GM12878 (cell line): Measurements from ENCODE around the gene ERCC2. TPM values are rescaled to one million over a fixed set of nuclear protein-coding genes. Genes with fewer than 3 reads are reported as not detected.

Source experiments
- CREB1 ChIP-seq: IDR thresholded peaks from 2 replicates; pipeline ENCODE4 v1.6.1; 2012; ENCODE audit warnings: low read depth, mild to moderate bottlenecking, inconsistent platforms
- HCFC1 ChIP-seq: fragments of 150-350 bp; IDR thresholded peaks from 2 replicates; pipeline ENCODE4 v1.6.1; 2014; ENCODE audit warnings: low read length
- HDGF ChIP-seq: fragments of 450-650 bp; IDR thresholded peaks from 2 replicates; pipeline ENCODE4 v1.6.1; 2016; ENCODE audit warnings: antibody characterized with exemption
- KLF5 ChIP-seq: fragments of 450-650 bp; IDR thresholded peaks from 2 replicates; pipeline ENCODE4 v1.6.1; 2014; ENCODE audit warnings: mild to moderate bottlenecking; ENCODE audit not compliant: partially characterized antibody
- NRF1 ChIP-seq: conservative IDR thresholded peaks from 2 replicates; pipeline ENCODE4 v1.6.1; 2011; ENCODE audit warnings: mild to moderate bottlenecking, low read depth, low read length, improper control_type of control experiment
- POLR2A ChIP-seq: IDR thresholded peaks from 2 replicates; pipeline ENCODE4 v1.6.1; 2011; ENCODE audit warnings: low read depth, mild to moderate bottlenecking, low read length
- RB1 ChIP-seq: fragments of 450-650 bp; formaldehyde crosslinking; IDR thresholded peaks from 2 replicates; pipeline ENCODE4 v1.6.1; 2017; ENCODE audit warnings: mild to moderate bottlenecking, borderline replicate concordance
- RFX5 ChIP-seq: IDR thresholded peaks from 2 replicates; pipeline ENCODE4 v1.6.1; 2011; ENCODE audit warnings: low read depth, low read length, improper control_type of control experiment
- RUNX3 ChIP-seq: IDR thresholded peaks from 2 replicates; pipeline ENCODE4 v1.6.1; 2012; ENCODE audit warnings: low read length, inconsistent platforms
- SMAD5 ChIP-seq: IDR thresholded peaks from 2 replicates; pipeline ENCODE4 v1.6.1; 2016; ENCODE audit warnings: antibody characterized with exemption, low read depth
- SMC3 ChIP-seq: IDR thresholded peaks from 2 replicates; pipeline ENCODE4 v1.6.1; 2011; ENCODE audit warnings: low read length, improper control_type of control experiment, borderline replicate concordance
- SP1 ChIP-seq: IDR thresholded peaks from one replicate; pipeline ENCODE4 v1.6.1; 2011; ENCODE audit warnings: low read depth, low read length
- STAT1 ChIP-seq: fragments of 450-650 bp; conservative IDR thresholded peaks from 2 replicates; pipeline ENCODE4 v1.6.1; 2014; ENCODE audit warnings: antibody characterized with exemption, mild to moderate bottlenecking
- STAT3 ChIP-seq: IDR thresholded peaks from 2 replicates; pipeline ENCODE4 v1.6.1; 2011; ENCODE audit warnings: low read depth, low read length, improper control_type of control experiment
- TBL1XR1 ChIP-seq: IDR thresholded peaks from 2 replicates; pipeline ENCODE4 v1.6.1; 2012; ENCODE audit warnings: low read depth, low read length, improper control_type of control experiment
- TCF12 ChIP-seq: IDR thresholded peaks from 2 replicates; pipeline ENCODE4 v1.6.1; 2011; ENCODE audit warnings: low read depth, mild to moderate bottlenecking, low read length
- TCF3 ChIP-seq: IDR thresholded peaks from 2 replicates; pipeline ENCODE4 v1.6.1; 2012; ENCODE audit warnings: low read depth, mild to moderate bottlenecking, low read length, borderline replicate concordance; ENCODE audit not compliant: insufficient read depth
- YY1 ChIP-seq: IDR thresholded peaks from 2 replicates; pipeline ENCODE4 v1.6.1; 2011; ENCODE audit warnings: low read depth, mild to moderate bottlenecking, low read length
- ZNF217 ChIP-seq: fragments of 450-650 bp; IDR thresholded peaks from 2 replicates; pipeline ENCODE4 v1.6.1; 2017; ENCODE audit warnings: antibody characterized with exemption, mild to moderate bottlenecking
- ZZZ3 ChIP-seq: IDR thresholded peaks from 2 replicates; pipeline ENCODE4 v1.6.1; 2011; ENCODE audit warnings: low read depth; ENCODE audit not compliant: control insufficient read depth, insufficient read length
- polyA plus RNA-seq, 11 experiments: library from polyadenylated mRNA; depleted of rRNA in 4 of 11; unstranded in 6 of 11; stranded (reverse) in 5 of 11; fragments of >200 nt; fragmentation: Nextera tagmentation in 4 of 11; fragmentation: Illumina TruSeq in 1 of 11; extraction: Ambion mirVana in 4 of 11; extraction: Trizol in 1 of 11; gene quantifications; 1 replicate in 1 of 11; 2 replicates in 10 of 11; pipeline versions ENCODE4 v1.2.1 to v1.2.3, GENCODE V29; 2011 to 2016; ENCODE audit warnings: inconsistent platforms in 2 of 11, missing spikeins in 2 of 11, low read depth in 1 of 11
- total RNA-seq, 4 experiments: library from RNA; depleted of rRNA in 3 of 4; stranded (reverse); fragments of >200 nt in 3 of 4; fragmentation: Illumina TruSeq in 1 of 4; extraction: Trizol in 1 of 4; gene quantifications; 2 replicates each; pipeline versions ENCODE4 v1.2.1 to v1.2.3, GENCODE V29; 2013 to 2021
- TF ChIP-seq, protein P1 (sequence below): IDR thresholded peaks from 2 replicates; pipeline ENCODE4 v1.6.1; 2011; ENCODE audit warnings: borderline replicate concordance, low read depth, mild to moderate bottlenecking, moderate library complexity, mixed read lengths, low read length; ENCODE audit not compliant: insufficient read depth; ENCODE audit errors: extremely low read length
- TF ChIP-seq, protein P2 (sequence below): fragments of 450-650 bp; formaldehyde crosslinking; IDR thresholded peaks from 2 replicates; pipeline ENCODE4 v1.4.0; 2022; ENCODE audit warnings: mild to moderate bottlenecking, moderate library complexity
- TF ChIP-seq, protein P3 (sequence below): fragments of 450-650 bp; IDR thresholded peaks from 2 replicates; pipeline ENCODE4 v1.6.1; 2016; ENCODE audit warnings: mild to moderate bottlenecking, moderate library complexity, borderline replicate concordance
- TF ChIP-seq, protein P4 (sequence below): fragments of 450-650 bp; IDR thresholded peaks from 2 replicates; pipeline ENCODE4 v1.6.1; 2016; ENCODE audit warnings: mild to moderate bottlenecking

The ERCC2 gene
- total and polyA plus RNA-seq, 10 of the 15 experiments (the other 5 are each of a cell fraction or from before 2014, with no cell fraction given), result 1.3 to 40.1 (median 15.6) TPM

DNA sequence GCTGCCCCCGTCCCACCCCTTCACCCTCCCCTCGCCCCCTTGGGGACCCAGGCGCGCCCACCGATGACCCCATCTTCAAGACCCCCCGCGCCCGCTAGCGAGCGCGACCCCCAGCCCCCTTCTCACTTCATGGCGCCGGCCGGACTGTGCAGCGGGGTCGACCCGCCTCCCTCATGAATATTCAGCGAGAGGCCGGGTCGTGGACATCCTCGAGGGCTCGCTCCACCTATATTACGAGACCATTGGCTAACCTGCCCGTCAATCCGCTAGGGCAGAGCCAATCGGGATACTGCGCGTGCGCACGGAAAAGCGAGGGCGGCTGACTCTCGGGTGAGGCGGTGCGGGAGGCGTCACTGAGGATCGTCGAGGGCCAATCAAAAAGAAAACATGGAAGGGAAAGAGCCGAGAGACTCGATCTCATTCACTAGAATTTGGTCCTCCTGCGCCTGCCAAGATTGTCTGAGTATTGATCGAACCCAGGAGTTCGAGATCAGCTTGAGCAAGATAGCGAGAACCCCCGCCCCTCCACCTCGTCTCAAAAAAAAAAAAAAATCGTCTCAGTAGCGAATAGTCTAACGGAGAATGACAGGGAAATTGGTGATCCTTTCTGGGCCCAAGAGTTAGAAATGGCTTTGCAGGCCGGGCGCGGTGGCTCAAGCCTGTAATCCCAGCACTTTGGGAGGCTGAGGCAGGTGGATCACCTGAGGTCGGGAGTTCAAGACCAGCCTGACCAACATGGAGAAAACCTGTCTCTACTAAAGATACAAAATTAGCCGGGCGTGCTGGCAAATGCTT is at the start of gene ERCC2 (continued):
- TF ChIP-seq KLF5 (no peak), ZNF217 (no peak), ZZZ3 (no peak), NRF1 (peak; percentile 96), TCF3 (no peak), SMC3 (no peak), YY1 (peak; percentile 73), RUNX3 (no peak), POLR2A (peak; percentile 72), STAT1 (no peak), TCF12 (no peak), SMAD5 (no peak), HDGF (peak; percentile 70), RFX5 (peak; percentile 71), SP1 (peak; percentile 99), HCFC1 (peak; percentile 33), STAT3 (no peak), CREB1 (peak; percentile 80), RB1 (no peak), TBL1XR1 (no peak)
- TF ChIP-seq, protein P1, sequence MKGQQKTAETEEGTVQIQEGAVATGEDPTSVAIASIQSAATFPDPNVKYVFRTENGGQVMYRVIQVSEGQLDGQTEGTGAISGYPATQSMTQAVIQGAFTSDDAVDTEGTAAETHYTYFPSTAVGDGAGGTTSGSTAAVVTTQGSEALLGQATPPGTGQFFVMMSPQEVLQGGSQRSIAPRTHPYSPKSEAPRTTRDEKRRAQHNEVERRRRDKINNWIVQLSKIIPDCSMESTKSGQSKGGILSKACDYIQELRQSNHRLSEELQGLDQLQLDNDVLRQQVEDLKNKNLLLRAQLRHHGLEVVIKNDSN, result no peak
- TF ChIP-seq, protein P2, sequence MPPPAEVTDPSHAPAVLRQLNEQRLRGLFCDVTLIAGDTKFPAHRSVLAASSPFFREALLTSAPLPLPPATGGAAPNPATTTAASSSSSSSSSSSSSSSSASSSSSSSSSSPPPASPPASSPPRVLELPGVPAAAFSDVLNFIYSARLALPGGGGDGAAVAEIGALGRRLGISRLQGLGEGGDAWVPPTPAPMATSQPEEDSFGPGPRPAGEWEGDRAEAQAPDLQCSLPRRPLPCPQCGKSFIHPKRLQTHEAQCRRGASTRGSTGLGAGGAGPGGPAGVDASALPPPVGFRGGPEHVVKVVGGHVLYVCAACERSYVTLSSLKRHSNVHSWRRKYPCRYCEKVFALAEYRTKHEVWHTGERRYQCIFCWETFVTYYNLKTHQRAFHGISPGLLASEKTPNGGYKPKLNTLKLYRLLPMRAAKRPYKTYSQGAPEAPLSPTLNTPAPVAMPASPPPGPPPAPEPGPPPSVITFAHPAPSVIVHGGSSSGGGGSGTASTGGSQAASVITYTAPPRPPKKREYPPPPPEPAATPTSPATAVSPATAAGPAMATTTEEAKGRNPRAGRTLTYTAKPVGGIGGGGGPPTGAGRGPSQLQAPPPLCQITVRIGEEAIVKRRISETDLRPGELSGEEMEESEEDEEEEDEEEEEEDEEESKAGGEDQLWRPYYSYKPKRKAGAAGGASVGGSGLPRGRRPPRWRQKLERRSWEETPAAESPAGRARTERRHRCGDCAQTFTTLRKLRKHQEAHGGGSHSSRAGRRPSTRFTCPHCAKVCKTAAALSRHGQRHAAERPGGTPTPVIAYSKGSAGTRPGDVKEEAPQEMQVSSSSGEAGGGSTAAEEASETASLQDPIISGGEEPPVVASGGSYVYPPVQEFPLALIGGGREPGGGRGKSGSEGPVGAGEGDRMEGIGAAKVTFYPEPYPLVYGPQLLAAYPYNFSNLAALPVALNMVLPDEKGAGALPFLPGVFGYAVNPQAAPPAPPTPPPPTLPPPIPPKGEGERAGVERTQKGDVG, result no peak
- TF ChIP-seq, protein P3, sequence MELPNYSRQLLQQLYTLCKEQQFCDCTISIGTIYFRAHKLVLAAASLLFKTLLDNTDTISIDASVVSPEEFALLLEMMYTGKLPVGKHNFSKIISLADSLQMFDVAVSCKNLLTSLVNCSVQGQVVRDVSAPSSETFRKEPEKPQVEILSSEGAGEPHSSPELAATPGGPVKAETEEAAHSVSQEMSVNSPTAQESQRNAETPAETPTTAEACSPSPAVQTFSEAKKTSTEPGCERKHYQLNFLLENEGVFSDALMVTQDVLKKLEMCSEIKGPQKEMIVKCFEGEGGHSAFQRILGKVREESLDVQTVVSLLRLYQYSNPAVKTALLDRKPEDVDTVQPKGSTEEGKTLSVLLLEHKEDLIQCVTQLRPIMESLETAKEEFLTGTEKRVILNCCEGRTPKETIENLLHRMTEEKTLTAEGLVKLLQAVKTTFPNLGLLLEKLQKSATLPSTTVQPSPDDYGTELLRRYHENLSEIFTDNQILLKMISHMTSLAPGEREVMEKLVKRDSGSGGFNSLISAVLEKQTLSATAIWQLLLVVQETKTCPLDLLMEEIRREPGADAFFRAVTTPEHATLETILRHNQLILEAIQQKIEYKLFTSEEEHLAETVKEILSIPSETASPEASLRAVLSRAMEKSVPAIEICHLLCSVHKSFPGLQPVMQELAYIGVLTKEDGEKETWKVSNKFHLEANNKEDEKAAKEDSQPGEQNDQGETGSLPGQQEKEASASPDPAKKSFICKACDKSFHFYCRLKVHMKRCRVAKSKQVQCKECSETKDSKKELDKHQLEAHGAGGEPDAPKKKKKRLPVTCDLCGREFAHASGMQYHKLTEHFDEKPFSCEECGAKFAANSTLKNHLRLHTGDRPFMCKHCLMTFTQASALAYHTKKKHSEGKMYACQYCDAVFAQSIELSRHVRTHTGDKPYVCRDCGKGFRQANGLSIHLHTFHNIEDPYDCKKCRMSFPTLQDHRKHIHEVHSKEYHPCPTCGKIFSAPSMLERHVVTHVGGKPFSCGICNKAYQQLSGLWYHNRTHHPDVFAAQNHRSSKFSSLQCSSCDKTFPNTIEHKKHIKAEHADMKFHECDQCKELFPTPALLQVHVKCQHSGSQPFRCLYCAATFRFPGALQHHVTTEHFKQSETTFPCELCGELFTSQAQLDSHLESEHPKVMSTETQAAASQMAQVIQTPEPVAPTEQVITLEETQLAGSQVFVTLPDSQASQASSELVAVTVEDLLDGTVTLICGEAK, result no peak
- TF ChIP-seq, protein P4, sequence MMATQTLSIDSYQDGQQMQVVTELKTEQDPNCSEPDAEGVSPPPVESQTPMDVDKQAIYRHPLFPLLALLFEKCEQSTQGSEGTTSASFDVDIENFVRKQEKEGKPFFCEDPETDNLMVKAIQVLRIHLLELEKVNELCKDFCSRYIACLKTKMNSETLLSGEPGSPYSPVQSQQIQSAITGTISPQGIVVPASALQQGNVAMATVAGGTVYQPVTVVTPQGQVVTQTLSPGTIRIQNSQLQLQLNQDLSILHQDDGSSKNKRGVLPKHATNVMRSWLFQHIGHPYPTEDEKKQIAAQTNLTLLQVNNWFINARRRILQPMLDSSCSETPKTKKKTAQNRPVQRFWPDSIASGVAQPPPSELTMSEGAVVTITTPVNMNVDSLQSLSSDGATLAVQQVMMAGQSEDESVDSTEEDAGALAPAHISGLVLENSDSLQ, result peak; percentile 100
